ENCODE results near the gene MBNL2.

GRCh38 chr13:97285221-97285955, 63.3 kb downstream of the MBNL2 start:
- TF ChIP-seq POLR2A (IDR thresholded peaks at IDR 0.05; ENCODE audit: low read depth, low read length) (no peak), TAF1 (IDR thresholded peaks at IDR 0.05; ENCODE audit: borderline replicate concordance, low read depth, low read length) (no peak)
